Liver (tissue), 3 donors: Measurements from ENCODE around the gene CDCA4.

ENCODE experiments used
- EGR1 ChIP-seq, 2 donors: IDR thresholded peaks; 2 replicates each; pipeline ENCODE4 v1.6.1; 2016 to 2018; ENCODE audit warnings: antibody characterized with exemption in 2 of 2, low read depth in 2 of 2
- FOXA1 ChIP-seq: IDR thresholded peaks from 2 replicates; pipeline ENCODE4 v1.6.1; 2016; ENCODE audit warnings: antibody characterized with exemption
- GABPA ChIP-seq, 2 donors: IDR thresholded peaks in 1 of 2; conservative IDR thresholded peaks in 1 of 2; 2 replicates each; pipeline ENCODE4 v1.6.1; 2016; ENCODE audit warnings: antibody characterized with exemption in 2 of 2, mild to moderate bottlenecking in 1 of 2, moderate library complexity in 1 of 2
- HNF4A ChIP-seq, 2 donors: conservative IDR thresholded peaks; 2 replicates each; pipeline ENCODE4 v1.6.1; 2016; ENCODE audit warnings: antibody characterized with exemption in 2 of 2, mild to moderate bottlenecking in 2 of 2
- JUND ChIP-seq, 2 donors: IDR thresholded peaks; 2 replicates each; pipeline ENCODE4 v1.6.1; 2016; ENCODE audit warnings: antibody characterized with exemption in 2 of 2
- RAD21 ChIP-seq, 2 donors: IDR thresholded peaks; 2 replicates each; pipeline ENCODE4 v1.6.1; 2016; ENCODE audit warnings: antibody characterized with exemption in 2 of 2, mild to moderate bottlenecking in 2 of 2
- RXRA ChIP-seq, 2 donors: IDR thresholded peaks; 2 replicates each; pipeline ENCODE4 v1.6.1; 2017 to 2018; ENCODE audit warnings: antibody characterized with exemption in 2 of 2, mild to moderate bottlenecking in 1 of 2
- TAF1 ChIP-seq: conservative IDR thresholded peaks from 2 replicates; pipeline ENCODE4 v1.6.1; 2016; ENCODE audit warnings: antibody characterized with exemption, mild to moderate bottlenecking
- YY1 ChIP-seq: IDR thresholded peaks from 2 replicates; pipeline ENCODE4 v1.6.1; 2016; ENCODE audit warnings: antibody characterized with exemption, mild to moderate bottlenecking
- TF ChIP-seq, protein P1 (sequence below): fragments of 150-350 bp; IDR thresholded peaks from 2 replicates; pipeline ENCODE4 v1.5.1; 2017; ENCODE audit warnings: improper control_type of control experiment, low read depth, low read length; ENCODE audit not compliant: missing input control
- TF ChIP-seq, protein P2 (sequence below): IDR thresholded peaks from 2 replicates; pipeline ENCODE4 v1.6.1; 2016; ENCODE audit warnings: antibody characterized with exemption
- TF ChIP-seq, protein P3 (sequence below): IDR thresholded peaks from 2 replicates; pipeline ENCODE4 v1.6.1; 2016; ENCODE audit warnings: antibody characterized with exemption, mild to moderate bottlenecking
- TF ChIP-seq, protein P4 (sequence below): IDR thresholded peaks from 2 replicates; pipeline ENCODE4 v1.6.1; 2016; ENCODE audit warnings: antibody characterized with exemption
- donor health status: healthy.
- donor health status: healthy.

DNA sequence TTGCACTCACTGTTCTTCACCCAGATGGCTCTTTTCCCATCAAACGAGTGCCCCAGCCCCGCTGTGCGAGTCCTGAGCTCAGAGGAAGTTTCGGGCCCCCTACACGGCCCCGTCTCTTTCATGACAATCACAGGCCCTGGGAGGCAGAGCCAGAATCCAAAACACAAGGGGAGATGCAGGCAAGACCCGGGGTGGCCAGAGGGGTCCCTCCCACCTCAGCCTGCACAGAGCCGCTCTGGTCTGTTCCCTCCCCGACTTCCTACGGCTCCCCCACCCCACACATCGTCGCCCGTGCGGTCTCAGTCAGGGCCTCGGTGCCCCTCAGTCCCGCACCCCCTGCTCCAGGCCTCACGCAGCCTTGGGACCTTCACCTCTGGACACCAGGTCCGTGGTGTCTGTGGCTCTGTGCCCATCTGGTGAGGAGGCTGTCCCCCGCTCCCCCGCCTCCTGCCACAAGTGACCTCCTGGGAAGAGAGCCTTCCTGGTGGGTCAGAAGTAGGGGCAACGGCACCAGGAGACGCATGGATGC, 35.5 kb upstream of the CDCA4 start:
- TF ChIP-seq, protein P1, sequence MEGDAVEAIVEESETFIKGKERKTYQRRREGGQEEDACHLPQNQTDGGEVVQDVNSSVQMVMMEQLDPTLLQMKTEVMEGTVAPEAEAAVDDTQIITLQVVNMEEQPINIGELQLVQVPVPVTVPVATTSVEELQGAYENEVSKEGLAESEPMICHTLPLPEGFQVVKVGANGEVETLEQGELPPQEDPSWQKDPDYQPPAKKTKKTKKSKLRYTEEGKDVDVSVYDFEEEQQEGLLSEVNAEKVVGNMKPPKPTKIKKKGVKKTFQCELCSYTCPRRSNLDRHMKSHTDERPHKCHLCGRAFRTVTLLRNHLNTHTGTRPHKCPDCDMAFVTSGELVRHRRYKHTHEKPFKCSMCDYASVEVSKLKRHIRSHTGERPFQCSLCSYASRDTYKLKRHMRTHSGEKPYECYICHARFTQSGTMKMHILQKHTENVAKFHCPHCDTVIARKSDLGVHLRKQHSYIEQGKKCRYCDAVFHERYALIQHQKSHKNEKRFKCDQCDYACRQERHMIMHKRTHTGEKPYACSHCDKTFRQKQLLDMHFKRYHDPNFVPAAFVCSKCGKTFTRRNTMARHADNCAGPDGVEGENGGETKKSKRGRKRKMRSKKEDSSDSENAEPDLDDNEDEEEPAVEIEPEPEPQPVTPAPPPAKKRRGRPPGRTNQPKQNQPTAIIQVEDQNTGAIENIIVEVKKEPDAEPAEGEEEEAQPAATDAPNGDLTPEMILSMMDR = no peak
- TF ChIP-seq EGR1 (IDR thresholded peaks at IDR 0.05; ENCODE audit: low read depth in 2 of 2) (no peak), RAD21 (IDR thresholded peaks at IDR 0.05) (no peak), HNF4A (conservative IDR thresholded peaks at IDR 0.05) (no peak), JUND (IDR thresholded peaks at IDR 0.05) (no peak), YY1 (no peak), TAF1 (no peak), FOXA1 (no peak), GABPA (IDR thresholded peaks at IDR 0.05 in 1 of 2, conservative IDR thresholded peaks at IDR 0.05 in 1 of 2) (no peak), RXRA (IDR thresholded peaks at IDR 0.05) (no peak)
- TF ChIP-seq, protein P2, sequence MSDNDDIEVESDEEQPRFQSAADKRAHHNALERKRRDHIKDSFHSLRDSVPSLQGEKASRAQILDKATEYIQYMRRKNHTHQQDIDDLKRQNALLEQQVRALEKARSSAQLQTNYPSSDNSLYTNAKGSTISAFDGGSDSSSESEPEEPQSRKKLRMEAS = no peak
- TF ChIP-seq, protein P3, sequence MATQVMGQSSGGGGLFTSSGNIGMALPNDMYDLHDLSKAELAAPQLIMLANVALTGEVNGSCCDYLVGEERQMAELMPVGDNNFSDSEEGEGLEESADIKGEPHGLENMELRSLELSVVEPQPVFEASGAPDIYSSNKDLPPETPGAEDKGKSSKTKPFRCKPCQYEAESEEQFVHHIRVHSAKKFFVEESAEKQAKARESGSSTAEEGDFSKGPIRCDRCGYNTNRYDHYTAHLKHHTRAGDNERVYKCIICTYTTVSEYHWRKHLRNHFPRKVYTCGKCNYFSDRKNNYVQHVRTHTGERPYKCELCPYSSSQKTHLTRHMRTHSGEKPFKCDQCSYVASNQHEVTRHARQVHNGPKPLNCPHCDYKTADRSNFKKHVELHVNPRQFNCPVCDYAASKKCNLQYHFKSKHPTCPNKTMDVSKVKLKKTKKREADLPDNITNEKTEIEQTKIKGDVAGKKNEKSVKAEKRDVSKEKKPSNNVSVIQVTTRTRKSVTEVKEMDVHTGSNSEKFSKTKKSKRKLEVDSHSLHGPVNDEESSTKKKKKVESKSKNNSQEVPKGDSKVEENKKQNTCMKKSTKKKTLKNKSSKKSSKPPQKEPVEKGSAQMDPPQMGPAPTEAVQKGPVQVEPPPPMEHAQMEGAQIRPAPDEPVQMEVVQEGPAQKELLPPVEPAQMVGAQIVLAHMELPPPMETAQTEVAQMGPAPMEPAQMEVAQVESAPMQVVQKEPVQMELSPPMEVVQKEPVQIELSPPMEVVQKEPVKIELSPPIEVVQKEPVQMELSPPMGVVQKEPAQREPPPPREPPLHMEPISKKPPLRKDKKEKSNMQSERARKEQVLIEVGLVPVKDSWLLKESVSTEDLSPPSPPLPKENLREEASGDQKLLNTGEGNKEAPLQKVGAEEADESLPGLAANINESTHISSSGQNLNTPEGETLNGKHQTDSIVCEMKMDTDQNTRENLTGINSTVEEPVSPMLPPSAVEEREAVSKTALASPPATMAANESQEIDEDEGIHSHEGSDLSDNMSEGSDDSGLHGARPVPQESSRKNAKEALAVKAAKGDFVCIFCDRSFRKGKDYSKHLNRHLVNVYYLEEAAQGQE = no peak
- TF ChIP-seq, protein P4, sequence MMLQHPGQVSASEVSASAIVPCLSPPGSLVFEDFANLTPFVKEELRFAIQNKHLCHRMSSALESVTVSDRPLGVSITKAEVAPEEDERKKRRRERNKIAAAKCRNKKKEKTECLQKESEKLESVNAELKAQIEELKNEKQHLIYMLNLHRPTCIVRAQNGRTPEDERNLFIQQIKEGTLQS = no peak
